HepG2 (cell line): ENCODE results near the gene UBXN2A. TPM values are rescaled to one million over a fixed set of nuclear protein-coding genes. Genes with fewer than 3 reads are reported as not detected.

Source experiments
- AFF4 ChIP-seq: sonication (generic); formaldehyde crosslinking; IDR thresholded peaks from 2 replicates; pipeline ENCODE4 v1.4.0; 2020; ENCODE audit warnings: missing genetic modification reagents
- ASH2L ChIP-seq: fragments of 300-600, 200-600 bp; sonication (generic); IDR thresholded peaks from 2 replicates; pipeline ENCODE4 v1.7.0; 2017; ENCODE audit warnings: low read depth, mild to moderate bottlenecking, moderate library complexity, mixed read lengths, low read length; ENCODE audit not compliant: insufficient read length
- EED ChIP-seq: sonication (generic); formaldehyde crosslinking; IDR thresholded peaks from 2 replicates; pipeline ENCODE4 v1.5.0; 2020; ENCODE audit warnings: mild to moderate bottlenecking, missing genetic modification reagents
- GLMP ChIP-seq: sonication (generic); formaldehyde crosslinking; IDR thresholded peaks from 2 replicates; pipeline ENCODE4 v1.9.0; 2021; ENCODE audit warnings: missing genetic modification reagents, mild to moderate bottlenecking, borderline replicate concordance
- HHEX ChIP-seq: IDR thresholded peaks from 2 replicates; pipeline ENCODE4 v1.6.1; 2016; ENCODE audit warnings: control low read depth
- HMGXB4 ChIP-seq, 2 experiments: sonication (generic) in 1 of 2; formaldehyde crosslinking in 1 of 2; IDR thresholded peaks; 2 replicates each; pipeline versions ENCODE4 v1.4.0 to v1.6.1; 2018 to 2020; ENCODE audit warnings: missing genetic modification reagents in 2 of 2, borderline replicate concordance in 1 of 2, low read depth in 1 of 2, mild to moderate bottlenecking in 1 of 2, missing biosample characterization in 1 of 2
- HNRNPL ChIP-seq: fragments of 200-400 bp; formaldehyde crosslinking; IDR thresholded peaks from 2 replicates; pipeline ENCODE4 v1.6.1; 2017; ENCODE audit warnings: mild to moderate bottlenecking, low read depth, low read length
- MAFF ChIP-seq: IDR thresholded peaks from 2 replicates; pipeline ENCODE4 v1.6.1; 2011; ENCODE audit warnings: low read depth, low read length, improper control_type of control experiment
- MEF2D ChIP-seq: sonication (generic); formaldehyde crosslinking; IDR thresholded peaks from 2 replicates; pipeline ENCODE4 v1.5.1; 2020; ENCODE audit warnings: mild to moderate bottlenecking, missing genetic modification reagents
- RELA ChIP-seq: sonication (generic); formaldehyde crosslinking; IDR thresholded peaks from 2 replicates; pipeline ENCODE4 v1.4.0; 2020; ENCODE audit warnings: missing genetic modification reagents
- RORA ChIP-seq: sonication (generic); formaldehyde crosslinking; IDR thresholded peaks from 2 replicates; pipeline ENCODE4 v1.5.0; 2020; ENCODE audit warnings: mild to moderate bottlenecking, missing genetic modification reagents, moderate library complexity
- TFDP1 ChIP-seq: IDR thresholded peaks from 2 replicates; pipeline ENCODE4 v1.6.1; 2016; ENCODE audit warnings: missing compliant biosample characterization, missing genetic modification reagents, borderline replicate concordance
- ZBTB21 ChIP-seq: sonication (generic); formaldehyde crosslinking; IDR thresholded peaks from 2 replicates; pipeline ENCODE4 v1.4.0; 2020; ENCODE audit warnings: missing genetic modification reagents
- ZFP90 ChIP-seq: sonication (generic); formaldehyde crosslinking; IDR thresholded peaks from 2 replicates; pipeline ENCODE4 v1.8.0; 2022; ENCODE audit warnings: missing genetic modification reagents, mild to moderate bottlenecking, inconsistent platforms, borderline replicate concordance
- ZNF253 ChIP-seq: sonication (generic); formaldehyde crosslinking; IDR thresholded peaks from 2 replicates; pipeline ENCODE4 v1.8.0; 2022; ENCODE audit warnings: mild to moderate bottlenecking, missing genetic modification reagents, borderline replicate concordance
- ZNF362 ChIP-seq: sonication (generic); formaldehyde crosslinking; IDR thresholded peaks from 2 replicates; pipeline ENCODE4 v1.4.0; 2020; ENCODE audit warnings: missing genetic modification reagents, mild to moderate bottlenecking, borderline replicate concordance
- ZNF557 ChIP-seq: sonication (generic); formaldehyde crosslinking; IDR thresholded peaks from 2 replicates; pipeline ENCODE4 v1.4.0; 2020; ENCODE audit warnings: missing genetic modification reagents
- ZNF788 ChIP-seq: sonication (generic); formaldehyde crosslinking; IDR thresholded peaks from 2 replicates; pipeline ENCODE4 v1.5.0; 2020; ENCODE audit warnings: mild to moderate bottlenecking, missing genetic modification reagents, borderline replicate concordance
- ZNF841 ChIP-seq: sonication (generic); formaldehyde crosslinking; IDR thresholded peaks from 2 replicates; pipeline ENCODE4 v1.8.1; 2023; ENCODE audit warnings: missing genetic modification reagents, borderline replicate concordance
- ZNF891 ChIP-seq: sonication (generic); formaldehyde crosslinking; IDR thresholded peaks from 2 replicates; pipeline ENCODE4 v1.5.0; 2020; ENCODE audit warnings: mild to moderate bottlenecking, missing genetic modification reagents
- polyA plus RNA-seq, 8 experiments: library from polyadenylated mRNA; depleted of rRNA in 3 of 8; stranded (reverse) in 7 of 8; unstranded in 1 of 8; fragments of >200 nt; fragmentation: Illumina TruSeq in 4 of 8; extraction: Trizol in 4 of 8; gene quantifications; 2 replicates each; pipeline versions ENCODE4 v1.2.1 to v1.2.3, GENCODE V29; 2011 to 2016; ENCODE audit warnings: low read depth in 4 of 8, missing spikeins in 1 of 8, mixed read lengths in 1 of 8; ENCODE audit not compliant: insufficient read depth in 1 of 8
- total RNA-seq, 5 experiments: library from RNA; depleted of rRNA; stranded (reverse); fragments of >200 nt; fragmentation: Illumina TruSeq; extraction: Trizol; gene quantifications; 2 replicates each; pipeline ENCODE4 v1.2.3, GENCODE V29; 2016; ENCODE audit warnings: low read depth in 1 of 5

Gene UBXN2A
- total and polyA plus RNA-seq, 2 of the 13 experiments (the other 11 are each of a cell fraction or from before 2014, with no cell fraction given): 8.3 to 20.9 TPM

GRCh38 chr2:23940718-23941620 is 706 bp downstream of the UBXN2A start (continued):
- peak; percentile 24; the same call in 1 of the 2 replicates for TF ChIP-seq ZNF253 (CRISPR knock-in tag)
- no peak for TF ChIP-seq ZNF841 (CRISPR knock-in tag)
- TF ChIP-seq HMGXB4 (CRISPR knock-in tag; IDR thresholded peaks at IDR 0.05; ENCODE audit: borderline replicate concordance in 1 of 2, low read depth in 1 of 2): no peak
- no peak for TF ChIP-seq AFF4 (CRISPR knock-in tag)
- TF ChIP-seq EED: peak; percentile 0; the same call in 1 of the 2 replicates
- TF ChIP-seq ZNF891 (CRISPR knock-in tag): no peak
- no peak for TF ChIP-seq RELA (CRISPR knock-in tag)
- TF ChIP-seq TFDP1 (CRISPR knock-in tag): no peak
- peak; percentile 64 for TF ChIP-seq ASH2L
- no peak for TF ChIP-seq MEF2D (CRISPR knock-in tag)
- TF ChIP-seq ZNF788: no peak
- TF ChIP-seq HNRNPL: no peak
- no peak for TF ChIP-seq GLMP (CRISPR knock-in tag)
- no peak for TF ChIP-seq HHEX (CRISPR knock-in tag)
- TF ChIP-seq ZNF362 (CRISPR knock-in tag): no peak
- no peak for TF ChIP-seq ZFP90 (CRISPR knock-in tag)
- TF ChIP-seq RORA (CRISPR knock-in tag): no peak
- no peak for TF ChIP-seq MAFF
- no peak for TF ChIP-seq ZBTB21 (CRISPR knock-in tag)
- no peak for TF ChIP-seq ZNF557 (CRISPR knock-in tag)
